ENCODE results near the gene CCT5.
"Not testable (repeated sequence)": the region's sequence is repeated elsewhere in the genome, so short reads cannot be mapped to it uniquely, and the experiment has no call there.

Gene CCT5

DNA sequence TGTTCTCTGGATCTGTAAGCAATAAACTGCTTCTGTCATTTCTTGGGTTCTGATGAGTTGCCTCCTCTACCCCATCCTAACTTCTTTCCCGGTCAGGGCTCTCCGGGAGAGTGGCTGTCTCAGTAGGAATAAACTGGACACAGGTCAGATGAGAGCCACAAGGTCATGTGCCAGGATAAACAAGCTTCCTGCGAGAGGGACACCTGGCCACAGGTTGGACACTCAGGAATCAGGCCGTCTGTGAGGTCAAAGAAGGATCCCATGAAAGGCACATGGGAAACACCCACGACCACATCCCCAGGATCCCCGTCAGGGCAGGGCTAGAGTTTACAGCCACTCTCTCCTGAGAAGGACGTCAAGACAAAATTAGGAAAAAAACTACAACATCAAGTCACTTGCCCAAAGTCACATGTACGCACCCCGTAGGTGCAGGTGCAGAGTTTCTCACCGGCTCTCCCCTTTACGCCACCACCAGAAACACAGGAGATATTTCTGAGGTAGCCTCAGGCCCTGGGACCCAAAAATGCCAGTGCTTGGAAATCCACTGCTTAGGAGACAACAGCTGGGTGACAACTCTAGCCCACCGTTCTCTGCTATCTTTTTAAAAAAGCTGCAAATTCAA is 28.7 kb downstream of the CCT5 start:
- DNase-seq: no peak

DNA sequence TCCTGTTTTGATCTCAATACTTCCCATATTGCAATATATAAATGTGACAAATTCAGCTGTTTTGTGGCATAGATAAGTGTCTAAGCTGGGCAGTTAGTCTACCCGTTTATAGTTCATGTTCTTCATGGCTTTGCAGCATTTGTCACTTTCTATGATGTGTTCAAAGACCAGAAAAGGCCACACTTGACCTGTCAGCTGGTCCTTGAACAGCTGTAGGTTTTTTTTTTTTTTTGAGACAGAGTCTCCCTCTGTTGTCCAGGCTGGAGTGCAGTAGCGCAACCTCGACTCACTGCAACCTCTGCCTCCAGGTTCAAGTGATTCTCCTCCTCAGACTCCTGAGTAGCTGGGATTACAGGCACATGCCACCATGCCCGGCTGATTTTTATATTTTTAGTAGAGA is 29.2 kb downstream of the CCT5 start:
- DNase-seq: no peak

DNA sequence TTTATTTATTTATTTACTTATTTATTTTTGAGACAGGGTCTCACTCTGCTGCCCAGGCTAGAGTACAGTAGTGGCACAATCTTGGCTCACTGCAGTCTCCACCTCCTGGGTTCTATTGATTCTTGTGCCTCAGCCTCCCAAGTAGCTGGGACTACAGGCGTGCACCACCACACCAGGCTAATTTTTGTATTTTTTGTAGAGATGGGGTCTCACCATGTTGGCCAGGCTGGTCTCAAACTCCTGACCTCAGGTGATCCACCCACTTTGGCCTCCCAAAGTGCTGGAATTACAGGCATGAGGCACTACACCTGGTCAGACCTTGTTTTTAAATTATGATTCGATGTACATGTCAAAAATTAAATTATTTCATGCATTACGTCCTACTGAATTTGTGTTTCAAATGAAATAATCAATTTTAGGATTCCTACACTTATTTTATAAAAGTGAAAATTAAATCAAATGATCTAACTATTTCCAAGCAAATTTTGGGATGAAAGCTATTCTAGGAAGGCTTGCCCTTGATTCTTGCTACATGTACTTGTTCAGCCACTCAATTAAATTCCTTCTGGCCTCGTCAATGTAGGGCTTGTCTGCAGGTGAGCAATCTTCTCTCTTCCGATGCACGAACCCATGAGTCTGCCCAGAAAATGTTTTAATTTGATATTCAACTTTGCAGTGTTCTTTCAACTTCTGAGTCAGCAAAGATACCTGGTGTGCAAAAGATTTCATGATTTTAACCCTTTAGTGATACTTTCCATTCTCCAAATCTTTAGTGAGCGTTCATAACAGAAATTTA is 30.0 kb downstream of the CCT5 start:
- DNase-seq: no peak

DNA sequence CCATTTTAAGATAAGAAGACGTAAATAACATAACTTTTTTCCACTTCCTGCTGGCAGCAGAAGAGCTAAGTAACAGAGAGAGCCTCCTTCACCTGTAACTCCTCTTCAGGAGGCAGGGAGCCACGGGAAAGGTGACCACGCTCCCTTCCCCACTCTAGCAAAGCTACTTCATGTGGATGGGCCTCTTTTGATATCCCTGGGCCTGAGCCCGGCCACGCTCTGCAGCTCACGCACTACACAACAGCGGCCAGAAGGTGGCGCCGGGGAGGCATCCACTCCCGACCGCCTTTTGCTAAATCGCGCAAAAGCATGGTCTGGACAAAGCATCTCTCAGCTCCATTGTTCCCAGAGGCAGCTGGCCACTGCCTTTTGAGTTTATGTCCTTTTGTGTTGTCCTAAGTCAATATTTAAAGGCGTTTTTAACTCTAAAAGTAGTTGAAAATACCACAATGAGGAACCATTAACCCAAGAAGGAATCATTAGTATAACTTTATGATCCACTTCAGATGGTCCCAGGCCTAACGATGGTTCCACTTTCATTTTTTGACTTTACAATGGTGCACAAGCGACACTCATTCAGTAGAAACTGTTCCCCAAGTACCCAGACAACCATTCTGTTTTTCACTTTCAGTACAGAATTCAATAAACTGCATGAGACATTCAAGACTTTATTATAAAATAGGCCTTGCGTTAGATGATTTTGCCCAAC is 34.0 kb downstream of the CCT5 start:
- peak; percentile 93 for DNase-seq

DNA sequence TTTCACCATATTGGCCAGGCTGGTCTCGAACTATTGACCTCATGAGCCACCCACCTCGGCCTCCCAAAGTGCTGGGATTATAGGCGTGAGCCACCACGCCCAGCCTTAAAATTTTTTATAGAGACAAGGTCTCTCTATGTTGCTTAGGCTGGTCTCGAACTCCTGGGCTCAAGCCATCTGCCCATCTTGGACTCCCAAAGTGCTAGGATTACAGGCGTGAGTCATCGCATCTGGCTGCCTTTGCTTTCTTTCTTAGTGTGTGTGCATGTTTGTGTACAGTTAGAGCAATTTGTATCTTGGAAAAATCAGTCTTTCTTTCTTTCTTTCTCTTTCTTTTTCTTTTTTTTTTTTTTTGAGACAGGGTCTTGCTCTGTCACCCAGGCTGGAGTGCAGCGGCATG is 35.3 kb downstream of the CCT5 start:
- DNase-seq: not testable (repeated sequence)

DNA sequence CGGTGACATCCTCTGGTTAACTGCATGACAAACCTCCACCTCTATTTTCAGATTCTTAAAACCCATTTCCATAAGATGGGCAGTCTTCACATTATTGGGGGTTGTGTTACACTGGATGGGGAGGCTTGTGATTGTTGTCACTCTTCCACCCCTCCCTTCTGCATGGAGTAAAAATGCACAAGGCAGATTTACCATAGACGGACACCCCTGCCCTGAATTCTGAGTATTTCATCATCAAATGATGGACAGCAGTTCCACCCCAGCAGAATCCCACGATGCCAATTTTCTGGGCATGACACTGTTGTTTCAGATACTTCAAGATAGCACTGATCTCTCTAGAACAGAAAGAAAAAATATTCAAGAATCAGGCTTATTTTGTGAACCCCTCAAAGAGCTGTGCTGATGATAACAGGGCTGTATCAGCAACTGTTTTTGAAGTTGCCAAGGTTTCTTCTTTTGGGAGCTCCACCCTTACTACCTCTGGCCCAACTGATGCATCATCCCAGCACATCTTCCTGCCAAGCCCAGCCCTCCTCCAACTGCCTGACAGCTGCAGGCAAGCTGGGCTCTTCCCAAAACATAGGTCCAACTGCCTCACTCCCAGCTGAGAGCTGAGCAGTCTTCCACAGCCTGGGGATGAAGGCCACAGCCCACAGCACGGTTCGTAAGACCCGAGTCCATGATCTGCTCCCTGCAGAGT is 36.2 kb downstream of the CCT5 start:
- DNase-seq: no peak

DNA sequence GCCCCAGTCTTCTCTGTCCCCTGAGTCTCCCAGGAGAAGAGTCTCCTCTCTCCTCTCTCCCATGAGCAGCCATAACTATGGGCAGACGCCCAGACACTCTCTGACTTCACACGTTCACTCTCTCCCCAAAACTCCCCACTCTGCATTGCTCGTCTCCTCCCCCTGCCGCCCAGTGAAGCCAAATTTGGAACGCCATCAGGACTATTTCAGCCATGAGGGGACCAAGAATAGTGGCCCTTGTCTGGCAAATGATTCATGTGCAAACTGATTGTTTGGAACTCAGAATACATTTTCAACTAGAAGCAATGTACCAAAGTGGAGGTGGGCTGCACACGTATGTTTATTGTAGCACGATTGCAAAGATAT is 36.8 kb downstream of the CCT5 start:
- no peak for DNase-seq

DNA sequence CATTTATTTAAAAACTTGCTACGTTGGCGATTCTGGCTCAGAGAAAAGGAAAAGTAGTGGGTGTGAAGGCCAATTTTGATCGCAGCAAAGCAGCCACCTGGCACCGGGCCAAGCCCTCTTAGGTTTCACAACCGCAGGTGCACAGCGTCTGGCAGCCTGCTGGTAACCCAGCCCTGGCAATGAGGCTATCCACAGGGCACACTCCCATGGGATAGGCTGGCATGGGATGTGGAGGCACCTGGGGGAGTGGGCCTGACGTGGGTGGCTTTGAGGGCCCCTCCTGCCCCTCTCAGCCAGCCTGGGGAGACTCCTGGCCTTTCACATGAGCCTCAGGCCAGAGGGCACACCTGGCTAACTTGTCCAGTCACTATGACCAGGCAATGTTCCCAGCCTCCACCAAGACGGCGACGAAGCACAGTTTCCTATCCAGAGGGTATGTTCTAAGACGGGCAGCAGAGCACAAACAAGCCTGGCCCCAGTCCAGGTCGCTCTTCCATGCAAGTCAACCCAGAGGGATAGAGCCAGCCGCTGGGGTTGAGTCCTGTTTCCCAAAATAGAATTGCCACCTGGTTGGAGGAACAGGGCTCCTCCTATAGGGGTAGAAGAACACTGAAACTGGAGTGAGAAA is 38.6 kb downstream of the CCT5 start:
- DNase-seq: no peak

DNA sequence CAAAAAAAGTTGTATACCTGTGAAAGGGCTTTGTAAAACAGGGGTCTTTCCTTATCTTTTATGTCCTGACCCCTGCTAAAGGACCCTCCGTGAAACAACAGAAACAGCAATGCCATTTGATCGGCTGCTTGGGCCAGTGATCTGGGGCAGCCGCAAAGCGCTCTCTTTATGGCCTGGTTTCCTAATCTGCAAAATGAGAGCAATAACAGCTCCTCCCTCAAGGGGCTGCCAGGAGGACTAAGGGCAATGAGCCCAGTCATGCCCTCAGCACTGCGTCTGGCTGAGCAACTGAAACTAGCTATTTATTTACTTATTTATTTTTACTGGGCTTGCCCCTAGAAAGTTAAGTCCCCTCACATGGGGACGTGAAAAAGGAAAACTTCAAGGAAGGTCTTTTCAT is 39.3 kb downstream of the CCT5 start:
- no peak for DNase-seq

DNA sequence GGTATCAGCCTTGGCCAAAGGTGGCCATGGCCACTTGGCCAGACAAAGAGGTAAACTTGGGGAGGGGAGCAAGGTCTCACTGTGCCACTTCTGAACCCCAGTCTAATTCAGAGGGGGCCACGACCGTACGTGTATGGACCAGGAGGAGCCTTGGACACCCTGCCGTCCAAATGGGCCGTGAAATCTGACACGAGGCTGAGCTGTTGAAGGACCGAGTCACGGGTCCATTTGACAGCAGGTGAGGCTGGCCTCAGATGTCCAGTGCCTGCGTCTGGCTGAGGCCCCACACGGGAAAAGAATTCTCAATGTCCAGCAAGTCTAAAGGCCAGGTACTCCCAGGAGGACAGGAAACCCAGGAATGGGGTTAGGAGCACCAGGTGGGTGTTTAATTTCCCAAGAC is 39.9 kb downstream of the CCT5 start:
- DNase-seq: no peak

DNA sequence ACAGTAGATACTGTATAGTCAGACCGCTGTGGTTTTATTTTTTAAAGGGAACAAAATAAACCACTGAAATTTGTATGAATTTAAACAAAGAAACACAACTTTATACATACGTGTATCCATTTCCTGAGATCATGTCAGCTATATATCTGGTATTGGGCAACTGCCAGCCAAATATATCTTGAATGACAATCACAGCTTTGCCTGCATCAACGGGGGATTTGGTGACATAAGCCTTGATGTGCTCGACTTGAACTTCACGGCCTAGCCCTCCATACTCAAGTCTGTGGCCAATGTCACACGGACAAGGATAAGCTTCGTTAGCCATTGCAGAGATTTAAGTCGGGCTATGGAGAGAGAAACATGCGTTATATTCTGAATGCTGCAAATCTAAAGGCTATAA is 40.4 kb downstream of the CCT5 start:
- no peak for DNase-seq

DNA sequence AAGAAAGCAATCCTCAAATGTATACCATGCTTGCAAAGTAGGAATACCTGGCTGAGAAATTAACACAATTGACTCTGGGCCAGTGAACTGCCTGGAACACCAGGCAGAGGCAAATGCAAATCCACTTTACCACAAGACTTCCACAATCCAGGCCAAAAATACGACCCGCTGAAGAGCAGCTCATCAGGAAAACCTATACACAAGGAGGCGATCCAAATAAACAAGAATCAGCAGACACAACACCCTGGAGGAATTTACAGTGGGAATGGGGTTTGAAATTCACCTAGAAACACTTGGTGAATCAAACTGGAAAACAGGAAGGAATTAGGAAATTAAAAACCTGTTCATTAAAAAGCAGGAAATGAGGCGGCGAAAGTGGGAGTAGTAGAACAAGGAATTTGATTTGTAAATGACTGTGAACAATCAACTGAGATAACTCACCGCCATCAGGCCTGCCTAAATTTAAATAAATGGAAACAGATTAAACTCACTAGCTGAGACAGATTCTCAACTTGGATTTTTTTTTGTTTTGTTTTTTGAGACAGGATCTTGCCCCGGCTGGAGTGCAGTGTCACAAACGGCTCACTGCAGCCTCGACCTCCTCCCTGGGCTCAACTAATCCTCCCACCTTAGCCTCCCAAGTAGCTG is 41.7 kb downstream of the CCT5 start:
- no peak for DNase-seq

DNA sequence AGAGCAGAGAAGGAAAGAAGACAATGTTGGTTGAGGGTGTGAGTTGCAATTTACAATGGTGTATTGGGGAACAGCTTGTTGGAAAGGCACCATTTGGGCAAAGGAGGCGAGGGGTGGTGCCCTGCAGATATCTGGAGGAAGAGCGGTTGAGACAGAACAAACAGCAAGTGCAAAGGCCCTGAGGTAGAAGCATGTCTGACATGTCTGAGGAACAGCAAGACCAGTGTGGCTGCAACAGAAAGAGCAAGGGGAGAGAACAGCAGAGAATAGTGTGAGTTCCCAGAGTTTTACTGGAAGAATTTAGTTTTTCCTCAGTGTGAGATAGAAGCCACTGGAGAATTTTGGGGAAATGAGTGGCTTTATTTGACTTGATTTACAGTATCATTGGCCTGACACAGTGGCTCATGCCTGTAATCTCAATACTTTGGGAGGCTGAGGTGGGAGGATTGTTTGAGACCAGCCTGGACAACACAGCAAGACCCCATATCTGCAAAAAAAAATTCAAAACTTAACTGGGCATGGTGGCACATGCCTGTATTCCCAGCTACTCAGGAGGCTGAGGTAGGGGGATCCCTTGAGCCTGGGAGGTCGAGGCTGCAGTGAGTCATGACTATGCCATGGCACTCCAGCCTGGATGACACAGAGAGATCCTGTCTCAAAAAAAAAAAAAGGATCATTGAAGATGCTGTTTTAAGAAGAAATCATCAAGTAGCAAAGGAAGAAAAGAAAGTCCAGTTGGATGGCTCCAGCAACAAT is 44.0 kb downstream of the CCT5 start:
- DNase-seq: no peak

DNA sequence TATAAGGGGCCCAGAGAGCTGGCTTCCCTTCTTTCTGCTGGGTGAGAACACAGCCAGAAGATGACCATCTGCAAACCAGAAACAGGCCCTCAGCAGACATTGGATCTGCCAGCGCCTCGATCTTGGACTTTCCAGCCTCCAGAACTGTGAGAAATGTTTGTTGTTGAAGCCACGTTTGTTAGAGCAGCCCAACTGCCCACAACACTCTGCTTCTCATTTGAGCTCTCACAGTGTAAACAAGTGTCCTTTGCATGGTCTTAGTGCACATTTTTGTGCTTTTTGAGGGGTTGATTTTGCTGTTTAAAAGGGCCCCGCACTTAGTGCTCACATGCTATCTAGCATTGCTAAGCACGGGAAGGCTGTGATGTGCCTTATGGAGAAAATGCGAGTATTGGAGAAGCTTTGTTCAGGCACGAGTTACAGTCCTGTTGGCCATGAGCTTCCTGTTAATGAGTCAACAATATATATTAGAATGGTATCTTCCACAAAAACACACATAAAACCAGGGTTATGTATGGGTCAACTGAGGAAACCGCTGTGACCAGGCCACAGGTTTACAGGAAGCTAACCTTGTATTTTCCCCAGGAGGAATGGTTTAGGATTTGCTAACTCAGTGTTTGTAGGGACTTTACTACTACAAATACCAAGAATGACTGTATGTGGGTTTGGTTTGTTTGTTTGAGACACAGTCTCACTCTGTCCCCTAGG is 45.7 kb downstream of the CCT5 start:
- DNase-seq: no peak

DNA sequence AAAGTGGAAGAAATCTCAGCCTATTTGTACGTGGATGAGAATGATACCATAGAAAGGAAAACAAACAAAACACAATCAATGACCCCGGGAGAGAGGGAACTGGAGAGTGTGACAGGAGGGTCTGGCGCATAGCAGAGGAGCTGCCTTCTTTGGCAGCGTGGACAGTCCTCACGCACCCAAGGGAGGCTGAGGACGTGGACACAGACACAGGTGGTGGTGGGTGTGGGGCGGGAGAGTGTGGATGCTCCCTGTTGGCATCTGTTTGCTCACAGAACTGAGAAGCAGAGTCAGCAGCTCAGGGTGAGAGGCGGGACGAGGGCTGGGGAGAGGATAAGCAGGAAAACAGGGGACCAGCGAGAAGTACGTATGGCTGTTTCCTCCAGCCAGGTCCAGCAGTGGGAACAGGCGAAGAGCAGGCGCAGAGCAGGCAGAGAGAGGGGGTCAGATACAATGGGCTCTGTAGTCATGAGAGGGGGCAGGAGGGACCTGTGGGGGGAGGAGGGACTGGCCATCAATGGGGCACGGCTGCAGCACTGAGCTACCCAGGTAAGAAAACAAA is 47.6 kb downstream of the CCT5 start:
- DNase-seq: no peak

DNA sequence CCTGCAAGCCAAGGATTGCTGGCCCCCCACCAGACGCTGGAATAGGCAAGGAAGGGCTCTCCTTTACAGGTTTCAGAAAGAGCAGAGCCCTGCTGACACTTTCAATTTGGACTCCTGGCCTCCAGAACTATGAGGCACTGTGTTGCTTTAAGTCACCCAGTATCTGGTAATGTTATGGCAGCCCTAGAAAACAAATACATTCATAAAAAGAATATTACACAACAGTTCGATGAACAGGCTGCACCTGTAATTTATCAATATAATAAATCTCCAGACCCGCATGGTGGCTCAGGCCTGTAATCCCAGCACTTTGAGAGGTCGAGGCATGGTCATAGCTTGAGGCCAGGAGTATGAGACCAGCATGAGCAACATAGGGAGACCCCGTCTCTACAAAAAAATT is 50.2 kb downstream of the CCT5 start:
- DNase-seq: no peak

DNA sequence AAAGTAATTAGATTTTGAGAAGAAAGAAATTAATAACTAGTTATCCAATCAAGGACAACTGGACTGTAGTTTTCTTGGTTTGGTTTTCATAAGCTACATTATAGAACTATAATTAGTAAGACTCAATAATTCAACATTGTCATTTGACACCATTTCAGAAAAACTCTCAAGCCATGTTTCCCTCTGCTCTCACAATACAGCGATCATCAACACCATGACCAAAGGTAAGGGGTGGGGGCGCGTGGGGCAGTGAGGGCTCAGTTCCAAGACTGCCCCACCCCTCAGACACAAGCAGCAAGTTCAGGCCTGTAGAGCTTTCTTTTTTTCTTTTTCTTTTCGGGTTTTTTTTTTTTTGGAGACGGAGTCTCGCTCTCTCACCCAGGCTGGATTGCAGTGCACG is 51.2 kb downstream of the CCT5 start:
- no peak for DNase-seq

DNA sequence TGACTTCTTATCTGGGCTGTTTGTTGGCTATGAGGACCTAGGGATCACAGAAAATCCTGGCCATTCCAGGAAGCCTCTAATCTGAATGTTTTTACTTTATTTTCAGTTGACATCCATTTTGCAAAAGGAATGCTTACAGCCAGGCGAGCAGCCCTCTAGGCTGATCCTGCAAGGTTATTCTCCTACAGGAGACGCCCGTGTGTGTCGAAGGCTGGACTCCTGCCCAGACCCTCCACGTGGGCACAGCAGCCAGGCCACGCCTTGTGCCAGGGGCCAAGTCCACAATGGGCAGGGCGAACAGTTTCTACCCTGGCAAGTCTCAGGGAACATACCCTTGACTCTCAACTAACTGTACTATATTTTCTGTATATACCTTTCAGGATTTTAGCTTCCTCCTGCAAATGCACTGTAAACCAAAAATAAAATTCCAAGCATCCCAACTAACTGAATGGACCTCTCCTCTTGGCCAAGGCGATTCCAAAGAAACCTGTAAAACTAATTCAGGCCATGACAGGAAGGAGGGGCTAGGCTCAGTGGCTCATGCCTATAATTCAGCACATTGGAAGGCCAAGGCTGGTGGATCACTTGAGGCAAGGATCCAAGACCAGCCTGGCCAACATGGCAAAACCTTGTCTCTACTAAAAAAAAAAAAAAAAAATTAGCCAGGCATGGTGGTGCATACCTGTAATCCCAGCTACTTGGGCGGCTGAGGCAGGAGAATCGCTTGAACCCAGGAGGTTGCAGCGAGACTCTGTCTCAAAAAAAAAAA is 51.9 kb downstream of the CCT5 start:
- no peak for DNase-seq

DNA sequence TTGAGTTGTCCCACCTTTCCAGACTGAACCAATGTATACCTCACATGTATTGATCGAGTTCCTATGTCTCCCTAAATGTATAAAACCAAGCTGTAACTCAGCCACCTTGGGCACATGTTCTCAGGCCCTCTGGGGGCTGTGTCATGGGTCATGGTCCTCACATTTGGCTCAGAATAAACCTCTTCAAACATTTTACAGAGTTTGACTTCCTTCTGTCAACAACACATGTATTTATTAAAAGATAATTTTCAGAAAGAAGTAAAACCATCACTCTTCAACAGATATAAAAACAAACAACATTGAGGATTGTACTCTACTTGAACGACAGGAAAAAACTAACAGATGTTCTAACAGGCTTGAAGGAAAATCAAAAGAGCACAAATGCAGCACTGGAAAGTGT is 53.1 kb downstream of the CCT5 start:
- DNase-seq: no peak

DNA sequence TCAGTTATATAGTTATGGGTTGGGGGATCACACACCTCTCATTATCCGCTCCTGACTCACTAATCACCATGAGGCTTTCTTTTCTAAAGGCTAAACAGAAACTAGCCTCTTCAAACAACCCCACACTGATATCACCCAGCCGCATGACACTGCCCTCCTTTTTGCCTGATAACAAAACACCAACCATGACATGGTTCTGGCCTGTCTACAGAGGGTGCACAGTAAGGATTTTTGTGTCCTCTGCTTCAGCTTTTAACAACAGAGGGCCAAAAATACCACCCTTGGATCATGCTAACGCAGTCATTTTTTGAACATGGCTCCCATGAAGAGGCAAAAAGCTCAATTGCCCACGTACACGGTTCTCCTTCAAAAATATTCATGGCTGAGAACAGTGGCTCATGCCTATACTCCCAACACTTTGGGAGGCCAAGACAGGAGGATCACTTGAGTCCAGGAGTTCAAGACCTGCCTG is 53.7 kb downstream of the CCT5 start:
- DNase-seq: no peak
